GM18505 (cell line): ENCODE measurements around the gene CTXND1.
A peak's percentile ranks its signal among the peaks of the same experiment; 100 is the strongest.

Experiments
- ATAC-seq: cut with Tn5 transposase; IDR thresholded peaks from one replicate; pipeline ENCODE4 v1.9.1; 2021; ENCODE audit not compliant: unreplicated experiment
- POLR2A ChIP-seq: IDR thresholded peaks from 4 replicates; pipeline ENCODE4 v1.6.1; 2011; ENCODE audit warnings: borderline replicate concordance; ENCODE audit not compliant: insufficient read depth, insufficient read length; ENCODE audit errors: extremely low read depth

Gene CTXND1

DNA sequence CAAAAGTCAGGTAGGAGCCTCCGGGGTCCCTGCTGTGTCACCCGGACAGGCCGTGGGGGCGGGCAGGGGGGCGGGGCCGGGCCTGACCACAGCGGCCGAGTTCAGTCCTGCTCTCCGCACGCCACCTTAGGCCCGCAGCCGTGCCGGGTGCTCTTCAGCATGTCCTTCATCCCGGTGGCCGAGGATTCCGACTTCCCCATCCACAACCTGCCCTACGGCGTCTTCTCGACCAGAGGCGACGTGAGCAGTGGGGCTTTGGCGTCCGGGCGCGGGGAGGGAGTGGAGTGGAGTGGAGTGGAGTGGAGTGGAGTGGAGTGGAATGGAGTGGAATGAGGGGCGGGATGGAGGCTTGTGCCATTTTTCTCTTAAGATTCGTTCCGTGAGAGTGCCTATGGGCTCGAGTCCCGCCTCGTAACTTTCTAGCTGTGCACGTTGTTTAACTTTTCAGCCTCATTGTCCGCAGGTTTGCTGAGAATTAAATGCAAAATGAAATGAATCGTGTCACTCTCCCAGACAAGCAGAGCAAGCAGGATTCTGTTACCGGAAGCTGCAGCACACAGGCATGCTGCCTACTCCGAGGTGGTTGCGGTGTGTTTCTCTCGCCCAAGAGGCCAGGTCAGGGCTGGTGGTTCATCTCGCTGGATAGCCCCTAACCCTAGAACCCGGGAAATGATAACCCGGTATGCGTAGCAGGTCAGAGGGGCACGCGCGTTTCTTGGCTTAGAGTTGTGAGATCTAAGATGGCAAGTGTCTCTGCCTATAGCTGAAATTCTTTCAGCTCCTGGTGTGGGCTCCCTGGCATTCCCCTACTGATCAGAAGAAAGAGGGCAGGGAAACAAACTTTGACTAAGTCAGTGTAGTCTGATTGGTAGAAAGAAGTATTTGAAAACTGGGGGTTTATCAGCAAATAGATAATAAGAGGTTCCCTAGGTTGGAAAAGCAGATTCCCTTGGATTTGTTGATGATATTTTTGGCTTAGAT lies 98.8 kb downstream of the CTXND1 start, which contains the start of gene FAH:
TSS of gene FAH (plus strand) at position 104 of the 981 bp plus-strand sequence. CDS start at position 160, 56 bp downstream.
- ATAC-seq = peak; percentile 29
- peak; percentile 43 for TF ChIP-seq POLR2A

DNA sequence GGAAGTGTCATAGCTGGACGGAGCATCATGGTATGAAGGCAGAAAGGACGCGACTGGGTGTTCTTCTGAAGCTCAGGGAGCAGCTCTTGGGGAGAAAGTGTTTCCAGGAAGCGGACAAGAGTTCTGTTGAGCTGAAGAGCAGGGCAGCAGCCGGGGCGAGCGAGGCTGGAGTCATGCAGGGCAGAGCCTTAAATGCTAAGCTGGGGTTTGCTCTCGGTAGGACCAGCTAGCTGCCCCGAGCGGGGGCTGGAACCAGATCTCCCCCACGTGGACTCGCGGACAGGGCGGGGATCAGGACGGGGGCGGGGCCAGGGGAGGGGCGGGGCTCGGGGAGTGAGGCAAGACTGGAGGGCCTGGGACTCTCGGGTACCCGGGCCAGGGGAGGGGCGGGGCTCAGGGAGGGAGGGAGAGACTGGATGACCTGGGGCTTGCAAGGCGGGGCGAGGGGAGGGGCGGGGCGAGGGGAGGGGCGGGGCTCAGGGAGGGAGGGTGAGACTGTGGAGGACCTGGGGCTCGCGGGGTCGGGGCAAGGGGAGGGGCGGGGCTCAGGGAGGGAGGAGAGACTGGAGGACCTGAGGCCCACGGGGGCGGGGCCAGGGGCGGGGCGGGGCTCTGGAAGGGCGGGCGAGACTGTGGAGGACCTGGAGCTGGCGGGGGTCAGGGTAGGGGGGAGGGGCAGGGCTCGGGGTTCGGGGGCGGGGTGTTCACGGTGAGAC lies 99.7 kb downstream of the CTXND1 start:
- peak; percentile 59 for ATAC-seq
- no peak for TF ChIP-seq POLR2A

DNA sequence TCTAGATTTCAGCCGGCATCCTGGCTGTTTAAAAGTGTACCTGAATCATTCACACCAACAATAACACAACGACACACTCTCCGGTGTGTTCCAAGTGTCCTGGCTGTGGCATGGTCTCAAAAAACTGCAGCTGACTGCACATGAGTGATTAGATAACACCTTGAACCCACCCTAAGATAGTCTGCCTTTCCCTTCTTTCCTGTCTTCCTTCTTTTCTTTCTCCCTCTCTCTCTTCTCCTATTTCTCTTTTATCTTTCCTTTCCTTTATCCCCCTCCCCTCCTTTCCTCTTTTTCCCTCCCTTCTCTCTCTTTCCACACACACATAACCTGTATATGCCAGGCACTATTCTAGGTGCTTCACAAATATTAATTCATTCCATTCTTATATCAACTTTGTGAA lies 100.4 kb downstream of the CTXND1 start:
- no peak for ATAC-seq
- no peak for TF ChIP-seq POLR2A

DNA sequence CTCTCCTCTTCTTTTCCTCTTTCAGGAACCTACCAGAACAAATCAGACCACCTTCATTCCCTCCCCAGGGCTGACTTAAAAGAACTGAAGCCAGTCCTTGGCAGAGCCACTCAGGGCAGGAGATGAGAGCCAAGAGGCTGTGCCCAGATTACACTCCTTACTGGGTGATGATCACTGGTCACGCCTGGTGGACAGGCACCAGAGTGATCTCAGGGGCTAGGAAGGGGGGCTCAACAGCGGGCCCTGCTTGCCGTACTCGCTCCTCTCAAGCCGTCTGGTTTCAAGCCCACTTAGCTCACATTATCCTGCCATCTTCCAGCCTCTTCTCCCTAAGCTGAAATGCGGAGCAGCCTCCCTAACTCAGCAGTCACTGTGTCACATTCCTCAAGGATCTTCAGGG lies 100.9 kb downstream of the CTXND1 start:
- TF ChIP-seq POLR2A = no peak
- no peak for ATAC-seq
